CD1c-positive myeloid dendritic cell (primary cell): Measurements from ENCODE around the gene CPAMD8.

Experiments used
- DNase-seq: peaks from one replicate; pipeline ENCODE4 v3.0.0-alpha.2; 2016; ENCODE audit errors: extremely low spot score

Gene CPAMD8

GRCh38 chr19:16892868-16893685 is 133.5 kb downstream of the CPAMD8 start:
- no peak for DNase-seq

GRCh38 chr19:16892436-16892835 is 134.2 kb downstream of the CPAMD8 start:
- DNase-seq = no peak

- DNase-seq = no peak
Measured at GRCh38 chr19:16891696-16892382, 134.8 kb downstream of the CPAMD8 start.

GRCh38 chr19:16890461-16891184 is 136.0 kb downstream of the CPAMD8 start:
- no peak for DNase-seq

GRCh38 chr19:16889883-16890460 is 136.6 kb downstream of the CPAMD8 start:
- no peak for DNase-seq

- no peak for DNase-seq
Measured at GRCh38 chr19:16889366-16889882, 137.2 kb downstream of the CPAMD8 start.

GRCh38 chr19:16888629-16889365 is 137.8 kb downstream of the CPAMD8 start, which contains the start of gene F2RL3:
Gene F2RL3 (plus strand): TSS chr19:16888999. CDS start chr19:16889190, 191 bp downstream.
- DNase-seq = peak; percentile 48

GRCh38 chr19:16887353-16888265 is 139.0 kb downstream of the CPAMD8 start:
- no peak for DNase-seq

GRCh38 chr19:16886305-16886880 is 140.2 kb downstream of the CPAMD8 start:
- no peak for DNase-seq

GRCh38 chr19:16885166-16885565 is 141.4 kb downstream of the CPAMD8 start:
- DNase-seq = no peak

- no peak for DNase-seq
Measured at GRCh38 chr19:16883522-16883921, 143.1 kb downstream of the CPAMD8 start.

- no peak for DNase-seq
Measured at GRCh38 chr19:16882146-16882545, 144.5 kb downstream of the CPAMD8 start.

GRCh38 chr19:16880884-16881554 is 145.6 kb downstream of the CPAMD8 start:
- DNase-seq = no peak

- no peak for DNase-seq
Measured at GRCh38 chr19:16878181-16878965, 148.2 kb downstream of the CPAMD8 start.

GRCh38 chr19:16877581-16877980 is 149.0 kb downstream of the CPAMD8 start:
- DNase-seq = no peak

- no peak for DNase-seq
Measured at GRCh38 chr19:16876904-16877361, 149.7 kb downstream of the CPAMD8 start.

GRCh38 chr19:16875584-16876555 is 150.7 kb downstream of the CPAMD8 start:
- DNase-seq = no peak
